ENCODE results near the gene RUNX3. TPM values are rescaled to one million over a fixed set of nuclear protein-coding genes. Genes with fewer than 3 reads are reported as not detected.
A peak's percentile ranks its signal among the peaks of the same experiment; 100 is the strongest.

Gene RUNX3
- total and polyA plus RNA-seq, 2 of the 8 experiments (the other 6 are each of a cell fraction or from before 2014, with no cell fraction given) = 0.62 to 0.82 TPM

- 83% methylated on average over 16 of the region's 16 CpGs; no CpG with 5 or more reads in 1 of the 2 experiments for WGBS, 2 experiments (ENCODE audit: extremely low coverage in 1 of 2, insufficient coverage in 1 of 2, insufficient read length in 1 of 2, insufficient replicate concordance in 2 of 2, low coverage in 1 of 2, low lambda C conversion rate in 2 of 2, missing lambda C conversion rate in 1 of 2)
- Histone ChIP-seq H3K23me2 (ENCODE audit: low read depth, low read length) (no peaks in the 10 kb centered on the region; the same call in 1 of the 2 replicates), H2BK15ac (ENCODE audit: low read length) (no peak overlapping the region), H2BK120ac (replicated peaks; ENCODE audit: low read depth, low read length) (no peak overlapping the region), H3K56ac (replicated peaks; ENCODE audit: insufficient read length, low read depth, low read length) (no peak overlapping the region), H3K4me2 (ENCODE audit: insufficient read depth in 1 of 2, low read depth in 2 of 2, low read length in 2 of 2) (no peak overlapping the region), H4K20me1 (replicated peaks in 1 of 2; ENCODE audit: control insufficient read depth in 1 of 2, insufficient read depth in 2 of 2, low read length in 2 of 2) (no peaks in the 10 kb centered on the region), H4K91ac (replicated peaks; ENCODE audit: insufficient read length, low read length) (no peak overlapping the region), H3K36me3 (ENCODE audit: control insufficient read depth in 2 of 4, insufficient read depth in 4 of 4, low read length in 3 of 4) (no peaks in the 10 kb centered on the region), H2AFZ (ENCODE audit: low read length) (no peak overlapping the region), H3K9me3 (ENCODE audit: insufficient read depth in 2 of 2, low read depth in 1 of 2, low read length in 1 of 2) (no peaks in the 10 kb centered on the region), H3K4me1 (replicated peaks in 1 of 4; ENCODE audit: control insufficient read depth in 3 of 4, insufficient read depth in 4 of 4, low read length in 3 of 4) (no peaks in the 10 kb centered on the region), H3K27me3 (replicated peaks in 1 of 4; ENCODE audit: control insufficient read depth in 3 of 4, extremely low read depth in 1 of 4, insufficient read depth in 3 of 4, low read length in 3 of 4) (no peaks in the 10 kb centered on the region), H3K79me2 (ENCODE audit: control insufficient read depth in 1 of 2, insufficient read depth in 2 of 2, low read length in 2 of 2) (no peaks in the 10 kb centered on the region), H3K79me1 (ENCODE audit: low read depth, low read length) (no peaks in the 10 kb centered on the region), H3K23ac (ENCODE audit: insufficient read length) (no peak overlapping the region), H2AK5ac (ENCODE audit: low read depth, low read length) (no peak overlapping the region), H4K5ac (ENCODE audit: insufficient read length, low read depth, low read length) (no peak overlapping the region), H4K8ac (ENCODE audit: extremely low read depth, insufficient read depth, low read length) (peak overlapping the region; percentile 32; the same call in 1 of the 2 replicates), H2BK5ac (ENCODE audit: low read depth, low read length) (no peak overlapping the region), H3K27ac (ENCODE audit: low read depth, low read length) (no peak overlapping the region), H2BK20ac (ENCODE audit: low read length) (no peak overlapping the region), H3K14ac (ENCODE audit: insufficient read length) (no peak overlapping the region), H3K4ac (replicated peaks; ENCODE audit: insufficient read length, low read depth, low read length) (no peak overlapping the region), H3K18ac (ENCODE audit: extremely low read depth, low read length) (no peak overlapping the region), H2BK12ac (ENCODE audit: low read depth, low read length) (no peak overlapping the region), H3K9ac (replicated peaks in 1 of 4; ENCODE audit: extremely low read depth in 1 of 4, low read depth in 3 of 4, low read length in 3 of 4) (no peak overlapping the region), H3K4me3 (ENCODE audit: extremely low read depth in 1 of 4, insufficient read depth in 2 of 4, low read depth in 3 of 4, low read length in 4 of 4) (no peak overlapping the region)
- ChIA-PET CTCF (ENCODE audit: partially characterized antibody) (interaction anchor here (1.0 to 1.9 kb wide), 6 partner anchors 9 to 142 kb away, joined by 3 to 5 read pairs (median 4); no protein-coding TSS in a partner anchor), POLR2A (ENCODE audit: partially characterized antibody) (no interaction called here)
- no peak for FAIRE-seq
- DNase-seq (ENCODE audit: low read depth in 1 of 2, low spot score in 2 of 2) = no peak
- TF ChIP-seq RAD21 (IDR thresholded peaks at IDR 0.05 in 1 of 2, conservative IDR thresholded peaks at IDR 0.05 in 1 of 2; ENCODE audit: low read depth in 2 of 2, low read length in 2 of 2) (no peak), SP2 (IDR thresholded peaks at IDR 0.05; ENCODE audit: low read length) (no peak), POLR2AphosphoS5 (IDR thresholded peaks at IDR 0.05; ENCODE audit: low read depth, low read length) (no peak), CEBPB (IDR thresholded peaks at IDR 0.05; ENCODE audit: low read depth, low read length) (no peak), NRF1 (IDR thresholded peaks at IDR 0.05; ENCODE audit: low read depth, low read length) (no peak), CBX5 (IDR thresholded peaks at IDR 0.05; ENCODE audit: low read depth, low read length) (no peak), RNF2 (IDR thresholded peaks at IDR 0.05; ENCODE audit: borderline replicate concordance, low read depth, low read length, missing control alignments, poor library complexity, severe bottlenecking) (no peak), GABPA (IDR thresholded peaks at IDR 0.05; ENCODE audit: borderline replicate concordance, insufficient read depth, low read length) (no peak), FOSL1 (IDR thresholded peaks at IDR 0.05; ENCODE audit: insufficient read depth, low read depth, low read length) (no peak), SP1 (IDR thresholded peaks at IDR 0.05; ENCODE audit: low read depth, low read length) (no peak), ASH2L (IDR thresholded peaks at IDR 0.05; ENCODE audit: low read length) (no peak), SAP30 (IDR thresholded peaks at IDR 0.05; ENCODE audit: insufficient read depth, insufficient replicate concordance, low read length) (no peak)
Measured at GRCh38 chr1:24957808-24958752, 28.0 kb upstream of the RUNX3 start.

All from H1 (cell line).